HG02571 (cell line): ENCODE measurements around the gene STRN4.
"Not testable (repeated sequence)": the region's sequence is repeated elsewhere in the genome, so short reads cannot be mapped to it uniquely, and the experiment has no call there.

Experiments used
- ATAC-seq: cut with Tn5 transposase; IDR thresholded peaks from one replicate; pipeline ENCODE4 v1.9.1; 2021; ENCODE audit warnings: mild to moderate bottlenecking, moderate library complexity; ENCODE audit not compliant: unreplicated experiment

STRN4 gene

DNA sequence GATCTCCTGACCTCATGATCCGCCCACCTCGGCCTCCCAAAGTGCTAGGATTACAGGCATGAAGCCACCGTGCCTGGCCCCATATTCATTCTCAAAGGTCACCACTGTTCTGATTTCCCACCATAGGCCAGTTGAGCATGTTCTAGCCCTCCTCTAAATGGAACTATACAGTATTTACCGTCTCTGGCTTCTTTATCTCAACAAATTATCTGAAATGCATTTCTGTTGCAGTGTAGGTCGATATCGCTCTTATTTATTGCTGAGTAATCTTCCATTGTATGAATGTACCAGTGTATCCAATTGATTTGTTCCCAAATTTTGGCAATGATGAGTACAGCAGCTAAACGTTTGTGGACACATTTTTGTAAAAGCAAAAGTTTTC is 26.8 kb upstream of the STRN4 start:
- no peak for ATAC-seq

- ATAC-seq = no peak
Measured at GRCh38 chr19:46772170-46773017, 26.1 kb upstream of the STRN4 start.

GRCh38 chr19:46768746-46769145 is 22.5 kb upstream of the STRN4 start:
- ATAC-seq = not testable (repeated sequence)

DNA sequence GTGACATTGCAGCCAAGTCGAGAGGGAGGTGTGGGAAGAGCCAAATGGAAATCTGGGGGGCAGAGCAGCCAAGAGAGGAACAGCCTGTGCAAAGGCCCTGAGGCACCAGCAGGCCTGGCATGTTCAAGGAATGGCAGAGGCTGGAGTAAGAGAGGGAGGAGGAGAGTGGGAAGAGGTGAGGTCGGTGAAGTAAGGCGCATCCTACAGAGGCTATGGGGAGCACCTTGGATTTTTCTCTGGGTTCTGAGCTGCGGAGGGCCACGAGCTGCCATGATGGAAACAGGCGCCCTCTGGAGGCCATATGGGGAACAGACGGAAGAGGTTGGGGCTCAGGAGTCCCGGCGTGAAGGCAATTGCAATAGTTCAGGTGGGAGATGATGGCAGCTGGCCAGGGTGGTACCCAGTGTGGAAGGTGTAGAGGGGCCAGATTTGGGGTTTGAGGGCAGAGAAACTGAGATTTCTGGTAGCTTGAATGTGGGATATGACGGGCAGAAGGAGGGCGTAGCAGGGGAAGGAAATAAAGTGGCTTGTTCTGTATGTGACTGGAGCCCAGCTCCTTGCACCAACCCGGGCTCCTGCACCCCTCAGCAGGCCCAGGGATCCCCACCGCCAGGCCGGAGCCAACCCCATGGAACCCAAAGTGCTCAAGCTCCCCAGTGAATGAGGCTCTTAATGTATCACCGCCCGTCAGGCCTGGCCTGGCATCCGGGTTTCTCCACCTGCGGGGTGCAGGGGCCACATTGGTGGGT is 20.5 kb upstream of the STRN4 start:
- ATAC-seq = no peak

- ATAC-seq = no peak
Measured at GRCh38 chr19:46764817-46765291, 18.6 kb upstream of the STRN4 start.

GRCh38 chr19:46762245-46762890 is 16.1 kb upstream of the STRN4 start:
- no peak for ATAC-seq

- no peak for ATAC-seq
Measured at GRCh38 chr19:46761418-46761831, 15.2 kb upstream of the STRN4 start.

DNA sequence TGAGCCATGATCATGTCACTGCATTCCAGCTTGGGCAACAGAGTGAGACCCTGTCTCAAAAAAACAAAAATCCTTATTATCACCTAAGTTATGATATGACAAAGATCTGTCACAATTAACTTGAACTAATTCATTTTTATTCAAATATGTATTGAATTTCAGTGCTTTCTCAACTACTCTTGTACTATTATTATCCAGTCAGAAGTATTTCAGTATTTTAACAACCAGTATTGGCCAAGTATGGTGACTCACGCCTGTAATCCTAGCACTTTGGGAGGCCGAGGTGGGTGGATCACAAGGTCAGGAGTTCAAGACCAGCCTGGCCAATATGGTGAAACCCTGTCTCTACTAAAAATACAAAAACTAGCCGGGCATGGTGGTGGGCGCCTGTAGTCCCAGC is 14.6 kb upstream of the STRN4 start:
- not testable (repeated sequence) for ATAC-seq

DNA sequence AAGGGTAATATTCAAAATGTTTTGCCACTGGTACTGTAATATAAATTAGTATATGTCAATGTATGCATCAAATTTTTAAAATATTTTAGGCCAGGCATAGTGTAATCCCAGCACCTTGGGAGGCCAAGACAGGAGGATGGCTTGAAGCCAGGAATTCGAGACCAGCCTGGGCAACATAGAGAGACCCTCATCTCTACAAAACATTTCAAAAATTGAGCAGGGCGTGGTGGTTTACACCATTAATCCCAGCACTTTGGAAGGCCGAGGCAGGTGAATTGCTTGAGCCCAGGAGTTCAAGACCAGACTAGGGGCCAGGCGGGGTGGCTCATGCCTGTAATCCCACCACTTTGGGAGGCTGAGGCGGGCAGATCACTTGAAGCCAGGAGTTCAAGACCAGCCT is 14.1 kb upstream of the STRN4 start:
- no peak for ATAC-seq

DNA sequence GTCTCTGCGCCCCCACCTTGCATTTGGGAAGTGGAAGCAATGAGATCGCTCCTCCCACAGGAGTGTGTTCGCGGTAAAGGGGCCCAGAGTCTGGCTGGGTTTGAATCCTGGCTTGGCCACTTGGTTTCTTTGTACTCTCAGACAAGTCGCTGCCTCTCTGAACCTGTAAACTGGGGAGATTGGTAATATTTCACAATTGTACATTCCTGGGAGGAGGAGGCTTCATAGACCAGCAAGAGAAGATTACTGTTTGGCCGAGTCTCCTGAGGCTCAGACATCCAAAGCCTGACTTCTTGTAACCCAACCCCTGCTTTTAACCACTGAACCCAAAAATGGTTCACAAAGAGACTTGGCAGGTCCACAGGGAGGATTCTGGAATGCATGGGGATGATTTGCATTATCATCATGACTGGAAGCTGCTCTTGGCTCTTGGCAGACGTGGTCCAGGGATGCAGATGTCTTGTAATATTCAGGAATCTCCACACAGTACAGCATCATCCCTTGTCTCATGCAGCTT is 13.6 kb upstream of the STRN4 start:
- no peak for ATAC-seq

GRCh38 chr19:46759206-46759605 is 13.0 kb upstream of the STRN4 start:
- no peak for ATAC-seq

DNA sequence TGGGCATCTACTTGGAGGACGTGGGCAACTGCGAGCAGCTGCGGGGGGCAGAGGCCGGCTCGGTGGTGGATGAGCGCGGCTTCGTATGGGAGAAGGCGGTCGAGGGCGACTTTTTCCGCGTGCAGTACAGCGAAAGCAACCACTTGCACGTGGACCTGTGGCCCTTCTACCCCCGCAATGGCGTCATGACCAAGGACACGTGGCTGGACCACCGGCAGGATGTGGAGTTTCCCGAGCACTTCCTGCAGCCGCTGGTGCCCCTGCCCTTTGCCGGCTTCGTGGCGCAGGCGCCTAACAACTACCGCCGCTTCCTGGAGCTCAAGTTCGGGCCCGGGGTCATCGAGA is 10.3 kb upstream of the STRN4 start:
- ATAC-seq = no peak

DNA sequence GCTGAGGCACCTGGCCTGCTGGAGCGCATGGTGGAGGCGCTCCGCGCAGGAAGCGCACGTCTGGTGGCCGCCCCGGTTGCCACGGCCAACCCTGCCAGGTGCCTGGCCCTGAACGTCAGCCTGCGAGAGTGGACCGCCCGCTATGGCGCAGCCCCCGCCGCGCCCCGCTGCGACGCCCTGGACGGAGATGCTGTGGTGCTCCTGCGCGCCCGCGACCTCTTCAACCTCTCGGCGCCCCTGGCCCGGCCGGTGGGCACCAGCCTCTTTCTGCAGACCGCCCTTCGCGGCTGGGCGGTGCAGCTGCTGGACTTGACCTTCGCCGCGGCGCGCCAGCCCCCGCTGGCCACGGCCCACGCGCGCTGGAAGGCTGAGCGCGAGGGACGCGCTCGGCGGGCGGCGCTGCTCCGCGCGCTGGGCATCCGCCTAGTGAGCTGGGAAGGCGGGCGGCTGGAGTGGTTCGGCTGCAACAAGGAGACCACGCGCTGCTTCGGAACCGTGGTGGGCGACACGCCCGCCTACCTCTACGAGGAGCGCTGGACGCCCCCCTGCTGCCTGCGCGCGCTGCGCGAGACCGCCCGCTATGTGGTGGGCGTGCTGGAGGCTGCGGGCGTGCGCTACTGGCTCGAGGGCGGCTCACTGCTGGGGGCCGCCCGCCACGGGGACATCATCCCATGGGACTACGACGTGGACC is 9.7 kb upstream of the STRN4 start:
- ATAC-seq = no peak

DNA sequence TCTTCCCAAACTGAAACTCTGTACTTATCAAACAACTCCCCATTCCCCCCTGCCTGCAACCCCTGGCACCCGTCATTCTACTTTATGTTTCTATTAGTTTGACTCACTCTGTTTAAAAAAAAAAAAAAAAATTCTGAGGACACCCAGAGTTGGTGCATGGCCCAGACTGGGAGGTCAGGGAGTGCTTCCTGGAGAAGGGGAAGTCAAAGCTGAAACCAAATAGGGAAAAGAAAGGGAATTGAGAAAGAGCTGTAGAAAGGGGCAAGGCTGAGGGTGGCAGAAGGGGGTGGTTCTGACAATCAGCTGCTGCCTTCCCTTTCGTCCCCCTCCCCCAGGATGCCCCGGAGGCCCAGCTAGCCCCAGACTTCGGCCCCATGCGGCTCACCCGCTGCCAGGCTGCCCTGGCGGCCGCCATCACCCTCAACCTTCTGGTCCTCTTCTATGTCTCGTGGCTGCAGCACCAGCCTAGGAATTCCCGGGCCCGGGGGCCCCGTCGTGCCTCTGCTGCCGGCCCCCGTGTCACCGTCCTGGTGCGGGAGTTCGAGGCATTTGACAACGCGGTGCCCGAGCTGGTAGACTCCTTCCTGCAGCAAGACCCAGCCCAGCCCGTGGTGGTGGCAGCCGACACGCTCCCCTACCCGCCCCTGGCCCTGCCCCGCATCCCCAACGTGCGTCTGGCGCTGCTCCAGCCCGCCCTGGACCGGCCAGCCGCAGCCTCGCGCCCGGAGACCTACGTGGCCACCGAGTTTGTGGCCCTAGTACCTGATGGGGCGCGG is 9.0 kb upstream of the STRN4 start:
- ATAC-seq = no peak

DNA sequence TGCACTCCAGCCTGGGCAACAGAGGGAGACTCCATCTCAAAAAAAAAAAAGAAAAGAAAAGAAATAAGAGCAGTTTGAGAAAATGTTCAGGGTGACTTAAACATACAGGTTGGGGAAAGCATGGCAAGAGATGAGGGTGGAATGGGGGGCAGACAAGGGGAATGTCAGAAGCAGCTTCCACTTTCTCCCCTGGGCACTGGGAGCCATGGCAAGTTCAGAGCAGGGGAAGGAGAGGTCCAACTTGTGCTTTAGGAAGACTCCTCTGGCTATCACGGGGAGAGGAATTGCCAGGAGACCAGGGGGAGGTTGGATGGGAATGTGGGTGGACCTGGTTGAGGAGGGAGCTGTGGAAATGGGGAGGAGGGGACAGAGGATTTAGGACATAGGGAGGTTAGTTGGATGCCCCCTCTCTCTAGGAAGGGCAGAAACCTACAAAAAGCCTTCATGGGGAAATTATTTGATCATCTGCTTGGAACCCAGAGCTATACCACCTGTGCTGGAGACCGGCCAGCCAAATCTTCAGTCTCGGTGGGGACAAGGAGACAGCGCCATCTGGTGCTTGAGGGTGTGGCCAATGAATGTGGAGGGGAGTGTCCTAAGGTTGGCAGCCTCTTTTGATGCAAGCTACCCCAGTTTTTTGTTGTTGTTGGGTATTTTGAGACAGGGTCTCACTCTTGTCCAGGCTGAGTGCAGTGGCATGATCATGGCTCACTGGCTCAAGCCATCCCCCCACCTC is 7.3 kb upstream of the STRN4 start:
- ATAC-seq = no peak

DNA sequence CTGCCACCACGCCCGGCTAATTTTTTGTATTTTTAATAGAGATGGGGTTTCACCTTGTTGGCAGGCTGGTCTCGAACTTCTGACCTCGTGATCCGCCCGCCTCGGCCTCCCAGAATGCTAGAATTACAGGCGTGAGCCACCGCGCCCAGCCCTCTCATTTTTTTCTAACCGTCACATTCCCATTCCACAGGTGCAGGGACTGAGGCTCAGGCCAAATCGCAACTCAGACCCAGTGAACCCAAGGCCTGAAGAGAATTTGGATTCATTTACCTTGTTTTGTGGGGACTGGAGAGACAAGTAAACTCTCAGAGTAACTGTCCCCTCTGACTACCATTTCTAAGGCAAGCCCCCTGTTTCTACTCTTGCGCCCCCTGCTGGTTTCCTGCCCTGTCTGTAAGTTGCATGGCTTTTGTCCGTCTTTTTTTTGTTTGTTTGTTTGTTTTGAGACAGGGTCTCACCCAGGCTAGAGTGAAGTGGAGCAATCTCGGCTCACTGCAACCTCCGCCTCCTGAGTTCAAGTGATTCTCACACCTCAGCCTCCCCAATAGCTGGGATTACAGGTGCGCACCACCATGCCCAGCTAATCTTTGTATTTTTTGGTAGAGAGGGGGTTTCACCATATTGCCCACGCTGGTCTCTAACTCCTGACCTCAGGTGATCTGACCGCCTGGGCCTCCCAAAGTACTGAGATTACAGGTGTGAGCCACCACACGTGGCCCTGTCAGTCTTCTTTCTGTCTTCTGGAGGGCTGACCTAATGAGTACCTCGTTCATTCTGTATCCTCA is 2.3 kb upstream of the STRN4 start:
- no peak for ATAC-seq

- ATAC-seq = peak; percentile 42
Measured at GRCh38 chr19:46745521-46746280, 549 bp downstream of the STRN4 start, which contains the start of gene FKRP. Gene FKRP, plus strand, starts transcription at chr19:46746057. Its CDS starts 9,394 bp downstream, at chr19:46755451.

- no peak for ATAC-seq
Measured at GRCh38 chr19:46745030-46745429, 1.2 kb downstream of the STRN4 start.
